ENCODE measurements around the gene SMIM38. TPM values are rescaled to one million over a fixed set of nuclear protein-coding genes. Genes with fewer than 3 reads are reported as not detected.

SMIM38 gene
- total RNA-seq, 1 experiment from 2014 or later: not detected

DNA sequence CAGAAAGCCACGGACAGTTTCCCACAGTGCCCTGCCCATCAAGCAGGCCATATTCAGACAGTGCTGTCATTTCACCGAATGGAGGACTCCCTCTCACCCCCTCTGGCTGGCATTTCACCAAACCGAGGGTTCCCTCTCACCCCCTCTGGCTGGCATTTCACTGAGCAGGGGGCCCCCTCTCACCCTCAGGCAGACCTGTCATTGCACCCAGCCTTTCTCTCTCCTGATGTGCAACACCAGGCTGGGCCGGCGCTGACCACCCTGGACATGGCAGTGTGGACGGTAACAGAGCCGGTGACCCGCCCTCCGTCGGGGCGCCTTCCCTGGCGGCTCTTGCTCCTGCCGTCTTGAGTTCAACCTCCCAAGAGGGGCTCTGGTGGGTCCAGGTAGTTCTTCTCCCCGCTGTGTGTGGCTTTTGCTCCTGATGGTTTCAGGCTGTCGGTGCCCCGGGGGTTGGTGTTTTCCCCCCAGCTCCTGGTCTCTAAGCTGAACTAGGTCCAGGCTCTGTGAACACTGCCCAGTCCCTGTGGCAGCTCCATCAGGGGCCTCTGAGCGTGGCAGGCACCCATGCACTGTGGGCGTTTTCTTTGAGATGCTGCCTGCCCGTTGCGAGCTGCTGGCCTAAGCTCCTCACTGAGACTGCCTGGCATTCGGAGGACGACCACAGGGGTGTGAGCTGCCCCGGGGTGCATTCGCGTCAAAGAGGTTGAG lies 46.9 kb downstream of the SMIM38 start:
- no peak for DNase-seq (ENCODE audit: low read depth)

DNA sequence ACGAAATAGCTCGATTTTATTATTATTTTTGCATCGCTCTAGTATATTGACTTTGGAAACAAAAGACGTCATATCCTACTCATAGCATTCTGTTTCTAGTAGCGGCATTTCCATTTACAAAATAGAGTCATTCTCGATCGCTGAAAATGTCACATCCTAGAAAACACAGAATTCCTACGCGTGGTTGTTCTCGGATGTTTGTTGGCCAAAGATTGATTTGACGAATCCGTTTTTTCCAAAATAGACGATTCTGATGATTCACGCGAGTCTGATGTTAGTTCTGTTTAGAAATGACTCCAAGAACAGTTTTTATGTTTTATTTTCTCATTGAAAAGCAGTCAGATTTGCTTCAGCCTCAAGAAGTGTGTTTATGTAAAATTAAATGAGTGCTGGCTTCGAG lies 47.6 kb downstream of the SMIM38 start:
- no peak for DNase-seq (ENCODE audit: low read depth)

- no peak for DNase-seq (ENCODE audit: low read depth)
Measured at GRCh38 chr11:69203901-69204245, 48.1 kb downstream of the SMIM38 start.

DNA sequence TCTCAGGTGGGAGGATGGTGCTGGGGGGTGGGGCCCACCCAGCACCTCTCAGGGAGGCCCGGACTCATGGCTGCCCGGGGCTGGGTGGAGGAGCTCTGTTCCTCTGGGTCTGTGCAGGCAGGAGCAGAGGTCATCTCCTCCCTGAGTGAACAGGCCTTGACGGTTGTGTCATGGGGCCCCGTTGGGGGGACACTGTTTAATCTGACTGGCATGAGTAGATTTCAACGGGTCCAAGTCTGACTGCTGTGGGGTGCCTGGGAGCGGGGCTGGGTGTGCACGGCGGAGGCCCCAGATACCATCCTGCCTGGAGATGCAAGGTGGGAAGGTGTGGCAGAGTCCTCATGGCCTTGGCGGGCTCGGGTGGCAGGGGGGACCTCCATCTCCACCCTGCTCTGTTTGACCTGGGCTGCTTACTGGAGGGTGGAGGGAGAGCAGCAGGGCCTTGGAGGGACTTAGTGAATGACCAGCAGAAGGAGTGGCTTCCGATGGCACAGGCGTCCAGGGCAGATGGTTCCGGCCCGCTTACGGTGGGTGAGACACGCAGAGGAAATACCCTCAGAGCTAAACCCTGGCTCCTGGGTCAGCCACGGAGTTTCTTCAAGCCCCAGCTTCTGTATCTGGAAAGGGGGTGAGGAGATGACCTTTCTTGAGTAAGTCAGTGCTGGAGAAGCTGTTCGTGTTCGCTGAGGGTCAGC lies 48.7 kb downstream of the SMIM38 start:
- DNase-seq (ENCODE audit: low read depth): no peak

DNA sequence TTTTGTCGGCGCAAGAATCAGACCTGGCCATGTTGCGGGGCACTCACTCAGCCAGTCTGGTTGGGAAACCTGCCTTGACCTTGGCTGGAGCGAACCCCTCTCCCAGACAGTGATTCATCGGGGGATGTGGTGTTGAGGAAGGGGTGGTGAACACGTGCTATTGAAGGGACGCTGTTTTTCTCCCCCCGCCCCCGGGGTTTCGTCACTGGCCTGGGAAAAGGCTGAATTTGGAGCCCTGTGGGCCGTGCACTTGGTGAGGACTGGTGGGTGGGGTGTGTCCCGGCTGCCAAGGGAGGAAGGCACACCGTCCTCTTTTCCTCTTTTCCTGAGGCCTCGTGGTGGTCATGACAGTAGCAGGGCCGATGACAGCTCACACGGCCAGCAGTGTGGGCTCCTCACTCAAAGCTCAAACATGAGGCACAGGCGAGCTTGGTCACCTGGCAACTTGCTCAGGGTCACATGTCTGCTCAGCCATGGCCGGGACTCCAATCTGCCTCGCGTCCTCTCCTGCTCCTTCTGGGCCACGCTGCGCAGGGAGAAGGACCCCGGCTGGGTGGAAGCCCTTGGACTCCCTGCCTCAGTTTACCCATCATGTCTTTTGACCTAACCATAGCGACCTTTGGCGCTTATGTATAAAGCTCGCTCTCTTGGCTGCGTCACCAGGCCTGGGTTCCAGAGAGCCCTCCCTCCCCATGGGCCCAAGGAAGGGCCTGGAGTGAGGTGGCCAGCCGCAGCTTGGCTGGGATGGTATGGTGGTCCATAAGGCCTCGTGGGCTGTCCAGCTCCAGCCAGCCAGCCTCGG lies 49.4 kb downstream of the SMIM38 start:
- DNase-seq (ENCODE audit: low read depth): no peak

Other genes with a start within 250 kb of the SMIM38 start
- not detected in 2 replicates for gene MRGPRD, start 174.9 kb upstream of the SMIM38 start, total RNA-seq (2014; rRNA removed)
- 0.38 and 0.63 TPM in 2 replicates for gene MRGPRF, start 142.7 kb upstream of the SMIM38 start, total RNA-seq (2014; rRNA removed)
- 7.1 and 10.1 TPM in 2 replicates for gene TPCN2, start 107.0 kb upstream of the SMIM38 start, total RNA-seq (2014; rRNA removed)
- 11.8 and 21.0 TPM in 2 replicates for gene MYEOV, start 138.2 kb downstream of the SMIM38 start, total RNA-seq (2014; rRNA removed)